HG02571 (cell line): ENCODE data around the gene CFAP43.

Experiments
- ATAC-seq: cut with Tn5 transposase; IDR thresholded peaks from one replicate; pipeline ENCODE4 v1.9.1; 2021; ENCODE audit warnings: mild to moderate bottlenecking, moderate library complexity; ENCODE audit not compliant: unreplicated experiment

Gene CFAP43

GRCh38 chr10:104101902-104102301, 130.3 kb downstream of the CFAP43 start:
- no peak for ATAC-seq

GRCh38 chr10:104100795-104101194, 131.4 kb downstream of the CFAP43 start:
- no peak for ATAC-seq

- ATAC-seq: no peak
These were observed 132.2 kb downstream of the CFAP43 start for GRCh38 chr10:104099941-104100340.

GRCh38 chr10:104099269-104099668, 132.9 kb downstream of the CFAP43 start:
- ATAC-seq: no peak

GRCh38 chr10:104098358-104098925, 133.7 kb downstream of the CFAP43 start:
- ATAC-seq: no peak

GRCh38 chr10:104096692-104097091, 135.5 kb downstream of the CFAP43 start:
- ATAC-seq: no peak

- ATAC-seq: no peak
These were observed 139.4 kb downstream of the CFAP43 start for GRCh38 chr10:104092749-104093148.

GRCh38 chr10:104090611-104091010, 141.6 kb downstream of the CFAP43 start:
- no peak for ATAC-seq

- ATAC-seq: no peak
These were observed 142.5 kb downstream of the CFAP43 start for GRCh38 chr10:104089621-104090020.

- ATAC-seq: no peak
These were observed 143.9 kb downstream of the CFAP43 start for GRCh38 chr10:104088239-104088638.

- ATAC-seq: no peak
These were observed 146.3 kb downstream of the CFAP43 start, which contains the start of gene COL17A1 for GRCh38 chr10:104085801-104086400. Gene COL17A1, minus strand, starts transcription at chr10:104085880. Its CDS starts 5,207 bp downstream, at chr10:104080673.

- ATAC-seq: no peak
These were observed 147.6 kb downstream of the CFAP43 start for GRCh38 chr10:104084482-104085142.

GRCh38 chr10:104081998-104082397, 150.2 kb downstream of the CFAP43 start:
- no peak for ATAC-seq

- ATAC-seq: no peak
These were observed 151.4 kb downstream of the CFAP43 start for GRCh38 chr10:104080762-104081161.
